ENCODE results near the gene CDH23. TPM values are rescaled to one million over a fixed set of nuclear protein-coding genes. Genes with fewer than 3 reads are reported as not detected.

CDH23 gene
- total RNA-seq, 4 donors from 2014 or later, result 14.4 to 29.6 (median 19.7) TPM

DNA sequence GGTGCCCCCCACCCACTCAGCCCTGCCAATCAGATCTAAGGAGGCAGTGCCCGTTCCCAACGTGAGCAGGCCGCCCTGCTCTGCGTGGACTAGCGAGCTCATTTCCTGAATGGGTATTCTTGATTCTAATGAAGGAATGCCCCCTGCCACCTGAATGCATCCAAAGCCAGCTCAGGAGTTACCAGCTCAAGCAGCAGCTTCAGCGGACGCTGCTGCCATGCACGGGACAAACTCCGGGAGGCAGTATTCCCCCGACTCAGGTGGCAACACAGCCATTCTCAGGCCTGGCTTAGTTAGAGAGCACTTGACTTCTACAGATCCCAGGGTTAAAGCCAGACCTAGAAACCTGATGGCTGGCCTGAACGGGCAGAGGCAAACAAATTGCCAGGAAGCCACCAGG, 428.5 kb downstream of the CDH23 start:
- WGBS, result 79% methylated on average over 10 of the region's 11 CpGs
- Histone ChIP-seq H3K4me3 (no peak overlapping the region), H3K36me3 (peaks cover 83 to 100% (median 99%) of the 10 kb centered on the region in 4 donors), H3K4me1 (peaks cover 0 to 2% (median 0%) of the 10 kb centered on the region in 4 donors), H3K9me3 (no peaks in the 10 kb centered on the region), H3K27me3 (no peaks in the 10 kb centered on the region), H3K27ac (replicated peaks in 1 of 4) (no peak overlapping the region)
- no peak for TF ChIP-seq POLR2A (IDR thresholded peaks at IDR 0.05; ENCODE audit: low read depth)
- no peak for TF ChIP-seq EP300 (IDR thresholded peaks at IDR 0.05)
- no peak for TF ChIP-seq POLR2AphosphoS5 (IDR thresholded peaks at IDR 0.05)
- TF ChIP-seq CTCF (IDR thresholded peaks at IDR 0.05), result no peak
- no peak for DNase-seq (ENCODE audit: extremely low spot score)
- intact Hi-C loops (cut with DNase I), result no loop called here

DNA sequence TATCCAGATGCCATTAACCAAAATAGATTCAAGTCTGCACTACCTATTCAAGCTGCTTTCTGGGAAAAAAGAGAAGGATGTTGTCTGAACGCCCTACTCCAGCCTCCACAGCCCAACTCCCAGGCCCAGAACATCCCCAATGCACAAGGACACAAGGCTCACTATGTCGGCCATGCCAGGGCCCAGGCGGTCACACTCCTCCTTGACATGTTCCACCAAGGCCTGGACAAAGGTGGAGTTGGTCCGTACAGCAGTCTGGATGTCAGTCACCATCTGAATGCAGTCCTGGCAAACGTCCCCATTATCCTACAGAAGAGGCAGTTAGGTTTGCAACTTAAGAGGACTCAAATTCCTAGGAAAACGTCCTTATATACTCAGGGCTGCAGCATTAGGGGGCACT, 431.1 kb downstream of the CDH23 start:
- TF ChIP-seq POLR2A (IDR thresholded peaks at IDR 0.05; ENCODE audit: low read depth) (no peak), EP300 (IDR thresholded peaks at IDR 0.05) (no peak), CTCF (IDR thresholded peaks at IDR 0.05) (no peak), POLR2AphosphoS5 (IDR thresholded peaks at IDR 0.05) (no peak)
- Histone ChIP-seq H3K27ac (replicated peaks in 1 of 4) (no peak overlapping the region), H3K4me1 (peaks cover 0 to 26% (median 6%) of the 10 kb centered on the region in 4 donors), H3K27me3 (no peaks in the 10 kb centered on the region), H3K9me3 (no peaks in the 10 kb centered on the region), H3K36me3 (peaks cover 80 to 99% (median 97%) of the 10 kb centered on the region in 4 donors), H3K4me3 (no peak overlapping the region)
- no peak for DNase-seq (ENCODE audit: extremely low spot score)
- 80% methylated on average over 4 of the region's 6 CpGs for WGBS
- intact Hi-C loops (cut with DNase I), result no loop called here

- DNase-seq (ENCODE audit: extremely low spot score), result no peak
- Histone ChIP-seq H3K36me3 (peaks cover 72 to 99% (median 91%) of the 10 kb centered on the region in 4 donors), H3K4me3 (no peak overlapping the region), H3K4me1 (peaks cover under 1 to 34% (median 14%) of the 10 kb centered on the region in 4 donors), H3K9me3 (no peaks in the 10 kb centered on the region), H3K27ac (replicated peaks in 1 of 4) (no peak overlapping the region), H3K27me3 (no peaks in the 10 kb centered on the region)
- WGBS, result 90% methylated on average over 7 of the region's 7 CpGs
- no peak for TF ChIP-seq POLR2AphosphoS5 (IDR thresholded peaks at IDR 0.05)
- TF ChIP-seq EP300 (IDR thresholded peaks at IDR 0.05), result no peak
- no peak for TF ChIP-seq POLR2A (IDR thresholded peaks at IDR 0.05; ENCODE audit: low read depth)
- no peak for TF ChIP-seq CTCF (IDR thresholded peaks at IDR 0.05)
- intact Hi-C loops (cut with DNase I), result no loop called here
Measured at GRCh38 chr10:71828702-71829101, 432.0 kb downstream of the CDH23 start.

DNA sequence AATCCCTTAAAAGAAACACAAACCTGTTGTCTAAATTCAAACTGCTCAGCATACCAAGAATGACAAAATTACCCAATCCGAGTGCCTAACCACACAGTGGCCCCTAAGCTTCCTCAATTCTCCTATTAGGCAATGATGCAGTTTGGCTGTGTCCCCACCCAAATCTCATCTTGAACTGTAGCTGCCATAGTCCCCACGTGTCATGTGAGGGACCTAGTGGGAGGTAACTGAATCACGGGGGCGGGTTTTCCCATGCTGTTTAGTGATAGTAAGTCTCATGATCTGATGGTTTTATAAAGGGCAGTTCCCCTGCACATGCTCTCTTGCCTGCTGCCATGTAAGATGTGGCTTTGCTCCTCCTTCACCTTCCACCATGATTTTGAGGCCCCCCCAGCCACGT, 432.5 kb downstream of the CDH23 start:
- Histone ChIP-seq H3K4me3 (no peak overlapping the region), H3K36me3 (peaks cover 72 to 99% (median 91%) of the 10 kb centered on the region in 4 donors), H3K27me3 (no peaks in the 10 kb centered on the region), H3K4me1 (peaks cover 6 to 39% (median 15%) of the 10 kb centered on the region in 4 donors), H3K27ac (replicated peaks in 1 of 4) (no peak overlapping the region), H3K9me3 (no peaks in the 10 kb centered on the region)
- TF ChIP-seq POLR2A (IDR thresholded peaks at IDR 0.05; ENCODE audit: low read depth) (no peak), CTCF (IDR thresholded peaks at IDR 0.05) (no peak), EP300 (IDR thresholded peaks at IDR 0.05) (no peak), POLR2AphosphoS5 (IDR thresholded peaks at IDR 0.05) (no peak)
- intact Hi-C loops (cut with DNase I), result no loop called here
- 81% methylated on average over 5 of the region's 5 CpGs for WGBS
- DNase-seq (ENCODE audit: extremely low spot score), result no peak

DNA sequence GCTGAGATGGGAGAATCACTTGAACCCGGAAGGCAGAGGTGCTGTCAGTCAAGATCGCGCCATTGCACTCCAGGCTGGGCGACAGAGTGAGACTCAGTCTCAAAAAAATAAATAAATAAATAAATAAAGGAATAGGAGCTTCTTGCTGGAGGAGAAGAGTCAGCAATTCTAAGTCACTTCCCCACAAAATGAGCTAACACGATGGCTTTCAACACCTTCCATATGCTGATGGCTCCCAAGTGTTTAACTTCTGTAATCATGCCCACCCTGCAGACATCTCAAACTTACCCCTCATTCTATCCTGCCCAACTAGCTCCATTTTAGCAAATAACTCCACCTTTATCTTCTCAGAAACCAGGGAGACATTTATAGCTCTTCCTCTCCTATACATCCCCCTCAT, 433.2 kb downstream of the CDH23 start:
- Histone ChIP-seq H3K27me3 (no peaks in the 10 kb centered on the region), H3K4me1 (peaks cover 6 to 43% (median 22%) of the 10 kb centered on the region in 4 donors), H3K36me3 (peaks cover 68 to 95% (median 86%) of the 10 kb centered on the region in 4 donors), H3K27ac (replicated peaks in 1 of 4) (no peak overlapping the region), H3K9me3 (no peaks in the 10 kb centered on the region), H3K4me3 (no peak overlapping the region)
- DNase-seq (ENCODE audit: extremely low spot score), result no peak
- TF ChIP-seq POLR2AphosphoS5 (IDR thresholded peaks at IDR 0.05) (no peak), POLR2A (IDR thresholded peaks at IDR 0.05; ENCODE audit: low read depth) (no peak), EP300 (IDR thresholded peaks at IDR 0.05) (no peak), CTCF (IDR thresholded peaks at IDR 0.05) (no peak)
- intact Hi-C loops (cut with DNase I), result no loop called here
- WGBS, result 89% methylated on average over 5 of the region's 5 CpGs
